ENCODE results near the gene TGFB2. TPM values are rescaled to one million over a fixed set of nuclear protein-coding genes. Genes with fewer than 3 reads are reported as not detected.
A peak's percentile ranks its signal among the peaks of the same experiment; 100 is the strongest.

The TGFB2 gene
- total RNA-seq, 1 experiment from 2014 or later, result not detected

DNA sequence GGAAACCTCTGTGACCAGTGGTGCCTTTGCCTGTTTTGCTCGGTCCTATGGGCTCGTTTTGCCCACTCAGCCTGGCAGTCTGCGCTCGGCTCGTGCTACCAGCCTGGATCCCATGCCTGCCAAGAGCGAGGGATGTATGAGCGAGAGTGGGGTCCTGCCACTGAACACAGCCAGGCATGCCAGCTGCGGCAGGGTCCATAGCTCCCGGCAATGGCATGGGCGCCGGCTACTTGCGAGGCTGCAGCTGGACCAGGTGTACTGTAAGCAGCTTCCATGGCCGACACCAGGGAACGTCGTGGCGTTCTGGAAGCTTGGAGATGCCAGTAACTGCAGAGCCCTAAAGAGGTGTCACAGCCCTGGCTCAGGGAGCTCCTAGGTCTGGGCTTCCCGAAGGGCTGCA lies 22.4 kb upstream of the TGFB2 start:
- no peaks in the 10 kb centered on the region for H3K4me1 ChIP-seq (ENCODE audit: insufficient read depth, low read length)
- no peak overlapping the region for H2BK5ac ChIP-seq (ENCODE audit: insufficient read length, low read length)
- H3K18ac ChIP-seq (ENCODE audit: insufficient read length, low read depth, low read length), result no peak overlapping the region
- Mint-ChIP-seq H3K4me1 (no peaks in the 10 kb centered on the region), H3K9me3 (no peaks in the 10 kb centered on the region), H3K27ac (peak overlapping the region in 2 of 3 experiments; percentile 38 to 47; a peak in 2 of 7 replicates), H3K27me3 (ENCODE audit: low read depth) (no peaks in the 10 kb centered on the region), H3K36me3 (ENCODE audit: insufficient read depth in 1 of 3, low read depth in 3 of 3) (peaks cover 19 to 41% (median 34%) of the 10 kb centered on the region in 3 experiments), H3K4me3 (no peak overlapping the region)
- H3K56ac ChIP-seq (ENCODE audit: insufficient read length, low read depth, low read length), result no peak overlapping the region
- no peaks in the 10 kb centered on the region for H3K27me3 ChIP-seq (ENCODE audit: insufficient read depth, low read length)
- no peaks in the 10 kb centered on the region for H3K79me2 ChIP-seq (ENCODE audit: insufficient read depth, low read length)
- no peak overlapping the region for H2BK15ac ChIP-seq (ENCODE audit: low read depth, low read length)
- H3K79me1 ChIP-seq (ENCODE audit: insufficient read depth, low read depth, low read length, poor library complexity, severe bottlenecking), result no peaks in the 10 kb centered on the region
- no peak overlapping the region for H2BK120ac ChIP-seq (ENCODE audit: low read depth, low read length, poor library complexity, severe bottlenecking)
- DNase-seq, result no peak
- H2BK12ac ChIP-seq (ENCODE audit: insufficient read length, low read depth, low read length), result no peak overlapping the region
- H4K20me1 ChIP-seq (ENCODE audit: control insufficient read depth, insufficient read depth, insufficient read length), result no peaks in the 10 kb centered on the region
- no peak overlapping the region for H3K27ac ChIP-seq (ENCODE audit: insufficient read length, low read depth, low read length)
- H3K9ac ChIP-seq (ENCODE audit: extremely low read depth, insufficient read length, low read length), result no peak overlapping the region
- WGBS (ENCODE audit: extremely low coverage, insufficient read length, low lambda C conversion rate), result no CpG with 5 or more reads among the region's 17 CpGs
- no peak overlapping the region for H4K8ac ChIP-seq (replicated peaks; ENCODE audit: insufficient read length, low read depth, low read length)
- no peaks in the 10 kb centered on the region for H3K23me2 ChIP-seq (ENCODE audit: insufficient read length, low read depth, low read length, poor library complexity, severe bottlenecking)
- no peak overlapping the region; the same call in 1 of the 2 replicates for H3K14ac ChIP-seq (ENCODE audit: insufficient read depth, low read length)
- no peak overlapping the region for H2AK5ac ChIP-seq (ENCODE audit: insufficient read length, low read length)
- H3K4ac ChIP-seq (ENCODE audit: low read depth, low read length), result no peak overlapping the region
- no peak overlapping the region for H3K23ac ChIP-seq (ENCODE audit: insufficient read length, low read depth, low read length)
- H4K91ac ChIP-seq (ENCODE audit: insufficient read length, low read depth, low read length), result no peak overlapping the region
- no peak overlapping the region for H2AFZ ChIP-seq (ENCODE audit: low read length)
- H3T11ph ChIP-seq (ENCODE audit: low read length), result no peak overlapping the region
- TF ChIP-seq, protein P1, sequence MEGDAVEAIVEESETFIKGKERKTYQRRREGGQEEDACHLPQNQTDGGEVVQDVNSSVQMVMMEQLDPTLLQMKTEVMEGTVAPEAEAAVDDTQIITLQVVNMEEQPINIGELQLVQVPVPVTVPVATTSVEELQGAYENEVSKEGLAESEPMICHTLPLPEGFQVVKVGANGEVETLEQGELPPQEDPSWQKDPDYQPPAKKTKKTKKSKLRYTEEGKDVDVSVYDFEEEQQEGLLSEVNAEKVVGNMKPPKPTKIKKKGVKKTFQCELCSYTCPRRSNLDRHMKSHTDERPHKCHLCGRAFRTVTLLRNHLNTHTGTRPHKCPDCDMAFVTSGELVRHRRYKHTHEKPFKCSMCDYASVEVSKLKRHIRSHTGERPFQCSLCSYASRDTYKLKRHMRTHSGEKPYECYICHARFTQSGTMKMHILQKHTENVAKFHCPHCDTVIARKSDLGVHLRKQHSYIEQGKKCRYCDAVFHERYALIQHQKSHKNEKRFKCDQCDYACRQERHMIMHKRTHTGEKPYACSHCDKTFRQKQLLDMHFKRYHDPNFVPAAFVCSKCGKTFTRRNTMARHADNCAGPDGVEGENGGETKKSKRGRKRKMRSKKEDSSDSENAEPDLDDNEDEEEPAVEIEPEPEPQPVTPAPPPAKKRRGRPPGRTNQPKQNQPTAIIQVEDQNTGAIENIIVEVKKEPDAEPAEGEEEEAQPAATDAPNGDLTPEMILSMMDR (conservative IDR thresholded peaks at IDR 0.05), result no peak
- H3K9me3 ChIP-seq (ENCODE audit: control insufficient read depth, low read depth, low read length), result no peaks in the 10 kb centered on the region
- no peak overlapping the region for H3K4me2 ChIP-seq (ENCODE audit: insufficient read depth, insufficient read length, low read length)
- H2BK20ac ChIP-seq (ENCODE audit: low read depth, low read length, poor library complexity, severe bottlenecking), result no peak overlapping the region
- H4K5ac ChIP-seq (ENCODE audit: insufficient read length, low read depth, low read length), result no peak overlapping the region
